ENCODE data around the gene POLR1H. TPM values are rescaled to one million over a fixed set of nuclear protein-coding genes. Genes with fewer than 3 reads are reported as not detected.

The POLR1H gene
- polyA plus RNA-seq, 10 donors = 18.9 to 33.5 (median 23.3) TPM

DNA sequence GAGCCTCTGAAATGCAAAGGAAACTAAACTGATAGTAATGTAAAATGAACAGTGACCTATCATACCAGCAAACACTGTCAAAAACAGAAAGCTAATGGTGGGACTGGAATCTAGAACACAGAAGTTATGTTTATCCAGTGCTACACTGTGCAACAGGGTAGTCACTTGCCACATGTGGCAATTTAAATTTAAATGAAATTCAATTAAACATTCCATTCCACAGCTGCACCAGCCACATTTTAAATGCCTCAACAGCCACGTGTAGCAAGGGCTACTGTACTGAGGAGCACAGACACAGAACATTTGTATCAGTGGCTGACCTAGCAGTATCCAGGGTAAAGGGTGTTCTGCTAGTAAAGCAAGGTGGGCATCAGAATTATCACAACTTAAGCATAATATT, 5.6 kb upstream of the POLR1H start:
- DNase-seq = no peak

- peak in 1 of 3 donors; percentile 33 for DNase-seq
These were observed 416 bp upstream of the POLR1H start for GRCh38 chr6:30060606-30061091.

DNA sequence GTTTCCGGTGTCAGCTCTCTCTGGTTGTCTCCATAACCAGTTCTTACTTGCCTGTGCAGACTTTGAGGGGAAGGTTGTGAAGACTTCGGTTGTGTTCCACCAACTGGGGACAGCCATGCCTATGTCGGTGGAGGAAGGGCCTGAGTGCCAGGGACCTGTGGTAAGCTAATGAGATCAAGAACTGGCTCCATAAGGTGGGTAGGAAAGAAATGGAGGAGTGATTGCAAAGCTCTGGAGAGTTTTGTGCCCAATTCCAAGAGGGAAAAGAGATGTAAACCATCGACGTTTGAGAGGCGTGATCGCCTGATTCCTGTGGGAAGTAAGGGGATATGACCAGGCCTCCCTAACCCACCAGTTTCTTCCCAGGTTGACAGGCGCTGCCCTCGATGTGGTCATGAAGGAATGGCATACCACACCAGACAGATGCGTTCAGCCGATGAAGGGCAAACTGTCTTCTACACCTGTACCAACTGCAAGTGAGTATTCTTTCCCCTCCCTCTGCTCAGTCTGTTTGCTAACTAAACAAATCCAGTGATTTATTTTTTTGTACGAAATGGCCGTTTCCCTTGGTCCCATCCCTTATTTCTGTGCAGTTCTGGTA, 893 bp downstream of the POLR1H start:
- no peak for DNase-seq

- DNase-seq = no peak
These were observed 1.6 kb downstream of the POLR1H start for GRCh38 chr6:30062471-30063178.

- DNase-seq = no peak
These were observed 2.2 kb downstream of the POLR1H start for GRCh38 chr6:30063315-30063714.

DNA sequence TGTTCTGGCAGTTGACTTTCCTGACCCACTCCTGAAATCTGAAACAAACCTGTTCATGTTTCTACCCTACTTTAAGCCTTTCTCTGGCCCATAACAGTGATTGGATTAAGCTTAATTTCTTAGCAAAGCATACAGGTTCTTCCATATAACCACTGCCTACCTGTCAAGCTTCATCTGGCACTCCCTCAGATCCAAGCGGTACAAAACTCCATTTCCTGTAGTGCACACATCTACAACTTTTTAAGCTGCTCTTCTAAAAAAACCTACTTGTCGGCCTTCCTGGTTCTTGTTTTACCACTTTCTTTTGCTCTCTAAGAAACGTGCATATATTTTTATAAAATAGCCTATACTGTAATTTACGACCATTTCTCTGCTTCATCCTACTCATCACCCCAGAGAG, 5.0 kb downstream of the POLR1H start:
- DNase-seq = no peak

GRCh38 chr6:30066577-30067459, 5.8 kb downstream of the POLR1H start, which contains the start of gene PPP1R11:
PPP1R11 (plus strand) TSS chr6:30067198; CDS start chr6:30067411, 213 bp downstream.
- DNase-seq = peak; percentile 99 to 100 (median 100)

DNA sequence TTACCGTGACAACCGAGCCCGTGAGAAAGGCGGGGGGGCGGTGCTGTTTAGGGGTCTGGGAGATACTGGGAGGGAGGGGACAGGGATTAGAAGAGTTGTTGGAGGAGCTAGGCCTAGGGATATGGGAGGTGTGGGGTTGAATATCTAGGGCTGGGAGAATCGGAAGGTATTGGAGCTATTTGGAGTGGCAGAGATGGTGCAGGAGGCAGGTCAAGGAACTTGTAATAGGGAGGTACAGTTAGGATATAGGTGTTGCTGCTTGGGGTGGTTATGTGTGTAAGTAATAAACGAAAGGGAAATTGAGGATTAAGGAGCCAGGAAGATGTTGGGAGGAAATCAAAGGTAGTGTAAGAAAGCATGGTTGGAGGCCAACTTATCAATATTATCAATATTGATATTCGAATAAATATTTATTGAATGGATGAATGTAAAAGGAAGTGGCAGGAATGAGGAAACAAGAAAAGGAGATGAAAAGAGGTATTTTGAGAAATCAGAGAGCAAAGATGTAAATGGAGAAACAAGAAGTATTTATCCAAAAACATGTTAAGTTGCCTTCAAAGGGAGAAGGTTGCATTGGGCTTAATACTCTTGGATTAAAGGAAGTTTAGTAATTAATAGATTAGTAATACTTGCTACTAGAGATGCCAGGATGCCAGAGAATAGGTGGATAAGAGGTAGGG, 6.5 kb downstream of the POLR1H start:
- DNase-seq = no peak

DNA sequence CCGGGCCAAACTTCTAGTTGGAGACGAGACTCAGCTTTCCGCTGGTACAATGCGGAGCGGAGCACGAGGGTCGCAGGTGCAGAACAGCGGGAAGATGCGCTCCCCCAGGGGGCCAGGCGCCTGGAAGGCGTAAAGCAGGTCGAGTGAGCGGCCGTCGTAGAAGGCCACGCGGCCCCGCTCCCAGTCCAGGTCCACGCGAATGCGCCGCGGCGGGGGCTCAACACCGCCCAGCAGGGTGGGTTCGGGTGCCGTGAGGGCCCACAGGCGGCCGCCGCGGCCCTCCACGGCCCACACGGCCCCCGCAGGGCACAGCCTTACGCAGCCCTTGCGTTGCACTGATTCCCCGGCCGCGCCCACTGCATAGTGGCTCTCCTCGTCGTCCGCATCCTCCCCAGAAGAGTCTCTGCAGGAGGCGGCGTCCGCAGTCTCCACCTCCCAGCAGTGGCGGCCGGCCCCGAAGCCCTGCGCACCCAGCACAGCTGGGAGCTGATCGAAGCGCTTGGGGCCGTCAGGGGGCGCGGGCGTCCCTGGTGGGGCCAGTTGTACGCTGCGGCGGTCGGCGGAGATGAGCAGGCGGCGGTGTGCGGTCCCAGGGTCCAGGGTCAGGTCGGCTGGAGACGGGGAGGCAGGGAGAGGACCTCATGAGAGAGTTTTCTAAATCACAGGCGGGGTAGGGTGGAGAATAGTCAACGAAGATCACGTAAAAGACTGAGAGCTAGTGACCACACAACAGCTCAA, 10.2 kb downstream of the POLR1H start:
- peak in 2 of 3 donors; percentile 23 to 56 for DNase-seq

DNA sequence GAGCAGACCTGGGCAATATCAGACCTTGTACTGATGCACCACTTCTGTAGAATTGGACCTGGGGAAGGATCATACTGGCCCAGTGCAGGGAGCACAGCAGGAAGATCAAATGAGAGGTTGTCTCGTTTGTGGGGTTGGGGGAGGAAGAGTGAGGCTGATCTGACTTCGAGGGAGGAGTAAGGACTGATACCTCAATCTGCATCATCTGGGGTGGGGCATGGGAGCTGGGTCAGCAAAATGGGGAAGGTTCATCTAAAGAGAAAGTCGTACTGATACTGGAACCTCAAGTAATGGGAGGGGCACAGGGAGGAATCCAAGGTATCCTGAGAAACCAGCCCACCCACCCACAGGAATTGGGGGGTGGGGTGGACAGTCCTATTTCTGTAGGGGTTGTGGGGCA, 10.8 kb downstream of the POLR1H start:
- no peak for DNase-seq

- no peak for DNase-seq
These were observed 12.6 kb downstream of the POLR1H start for GRCh38 chr6:30073489-30074235.

- DNase-seq = peak in 1 of 3 donors; percentile 22
These were observed 13.4 kb downstream of the POLR1H start for GRCh38 chr6:30074331-30075093.

DNA sequence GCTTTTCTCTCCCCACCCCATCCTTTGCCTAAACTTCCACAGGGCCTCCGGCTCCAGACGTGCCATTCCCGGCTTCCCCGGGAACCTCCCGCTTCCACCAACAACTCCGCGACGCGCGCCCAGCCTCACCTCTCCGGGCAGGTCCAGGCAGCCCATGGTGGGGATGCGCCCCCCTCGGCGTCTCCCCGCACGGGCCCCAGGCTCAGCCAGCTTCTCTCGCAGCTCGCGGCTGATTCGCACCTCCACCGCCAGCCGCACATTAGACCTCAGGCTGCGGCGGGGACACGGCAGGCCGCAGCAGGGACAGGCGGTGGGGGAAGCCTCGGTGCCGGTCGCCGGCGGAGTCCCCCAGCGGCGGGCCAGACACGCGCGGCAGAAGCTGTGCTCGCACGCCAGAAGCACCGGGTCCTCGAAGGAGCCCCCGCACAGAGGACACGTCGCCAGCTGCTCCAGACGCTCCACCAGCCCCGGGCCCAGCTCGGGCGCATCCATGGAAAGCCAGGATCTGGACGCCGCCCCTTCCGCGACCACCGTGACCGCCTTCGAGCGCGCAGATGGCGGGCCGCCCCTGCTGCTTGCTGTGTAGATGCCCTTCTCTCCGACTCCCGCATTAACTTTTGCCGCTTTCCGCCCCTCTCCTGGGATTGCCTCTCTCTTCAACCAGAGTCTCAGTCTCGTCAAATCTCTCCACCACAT, 14.2 kb downstream of the POLR1H start, which contains the start of gene RNF39:
TSS of gene RNF39 (minus strand) at position 676 of the 696 bp plus-strand sequence. CDS start at position 492, 184 bp downstream.
- peak in 1 of 3 donors; percentile 25 for DNase-seq

DNA sequence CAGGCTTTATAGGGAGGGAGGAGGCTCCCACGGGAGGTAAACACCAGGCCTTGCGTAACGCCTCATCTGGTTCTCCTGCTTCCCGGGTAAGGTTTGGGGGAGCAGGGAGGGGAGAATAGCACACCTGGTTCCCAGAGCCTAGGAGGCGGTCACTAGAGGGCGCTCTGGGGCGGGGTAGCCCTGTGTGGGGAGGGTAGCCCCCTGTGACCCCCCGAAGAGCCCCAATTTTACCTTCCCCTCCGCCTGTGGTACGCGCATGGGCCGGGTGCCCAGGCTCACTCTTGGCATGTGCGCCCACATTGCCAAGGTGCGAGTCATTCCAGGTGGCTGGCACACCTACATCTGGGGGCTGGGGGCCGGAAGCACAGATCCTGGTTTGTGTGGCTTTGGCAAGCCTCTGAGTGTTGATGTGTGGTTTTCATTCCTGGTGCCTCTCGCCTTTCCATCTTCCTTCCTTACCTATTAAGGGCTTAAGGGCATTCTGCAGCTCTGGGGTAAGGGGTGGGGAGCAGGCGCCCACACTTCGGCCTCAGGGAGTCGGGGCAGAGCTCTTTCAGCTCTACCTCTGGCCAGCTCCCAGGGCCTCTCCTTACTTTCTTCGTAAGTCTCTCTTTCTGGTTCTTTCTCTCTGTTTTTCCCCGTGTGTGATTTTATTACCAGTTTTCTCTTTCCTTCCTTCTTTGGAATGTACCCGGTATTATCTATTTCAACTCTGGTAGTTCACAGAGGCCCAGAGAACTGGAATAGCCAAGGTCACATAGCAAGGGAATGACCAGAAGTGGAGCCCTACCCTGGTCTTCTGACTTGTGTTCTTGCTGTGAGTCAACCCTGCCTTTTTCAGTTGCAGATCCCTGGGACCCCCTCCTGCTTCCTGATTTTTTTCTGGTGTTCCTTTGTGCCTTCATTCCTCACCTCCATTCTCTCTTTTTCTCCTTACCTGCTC, 15.0 kb downstream of the POLR1H start:
- no peak for DNase-seq

DNA sequence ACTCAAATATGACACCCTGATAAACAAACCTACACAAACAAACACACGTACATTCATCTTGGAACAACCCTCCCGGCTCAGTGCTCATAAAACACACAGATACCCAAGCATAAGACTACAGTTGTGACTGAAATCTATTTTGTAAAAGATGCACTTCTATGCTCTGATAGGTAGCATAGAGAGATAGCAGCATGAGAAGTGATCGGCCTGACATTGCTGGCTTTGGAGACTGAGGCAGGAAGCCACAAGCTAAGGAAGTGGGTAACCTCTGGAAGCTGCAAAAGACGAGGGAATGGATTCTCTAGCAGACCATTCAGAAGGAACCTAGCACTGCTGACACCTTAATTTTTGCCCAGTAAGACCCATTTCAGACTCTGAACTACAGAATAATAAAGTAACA, 16.2 kb downstream of the POLR1H start:
- no peak for DNase-seq

DNA sequence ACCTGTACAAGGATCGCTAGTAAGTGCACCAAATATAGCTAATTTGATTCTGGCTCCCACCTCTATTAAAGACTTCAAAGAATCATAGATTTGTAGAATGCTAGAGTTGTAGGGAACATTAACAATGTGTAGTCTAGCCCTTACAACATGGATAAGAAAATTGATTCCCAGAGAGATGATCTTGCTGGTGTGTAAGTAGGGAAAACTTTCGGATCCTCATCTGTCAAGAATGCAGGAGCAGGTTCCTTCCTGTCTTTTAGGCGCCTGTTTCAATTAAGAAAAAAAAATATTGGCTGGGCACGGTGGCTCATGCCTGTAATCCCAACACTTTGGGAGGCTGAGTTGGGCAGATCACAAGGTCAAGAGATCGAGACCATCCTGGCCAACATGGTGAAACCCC, 26.8 kb downstream of the POLR1H start:
- no peak for DNase-seq
